ENCODE measurements around the gene FZD2.
"Not testable (repeated sequence)": the region's sequence is repeated elsewhere in the genome, so short reads cannot be mapped to it uniquely, and the experiment has no call there.

FZD2 gene

GRCh38 chr17:44546671-44547606, 10.3 kb upstream of the FZD2 start:
- DNase-seq (ENCODE audit: low read depth in 3 of 3), result no peak

GRCh38 chr17:44547625-44548267, 9.5 kb upstream of the FZD2 start:
- no peak for DNase-seq (ENCODE audit: low read depth in 3 of 3)

GRCh38 chr17:44548376-44549230, 8.7 kb upstream of the FZD2 start:
- DNase-seq (ENCODE audit: low read depth in 3 of 3), result no peak

GRCh38 chr17:44549686-44550085, 7.6 kb upstream of the FZD2 start:
- DNase-seq (ENCODE audit: low read depth in 3 of 3), result no peak

- no peak for DNase-seq (ENCODE audit: low read depth in 3 of 3)
Measured at GRCh38 chr17:44552361-44552760, 4.9 kb upstream of the FZD2 start.

GRCh38 chr17:44555099-44555498, 2.2 kb upstream of the FZD2 start:
- DNase-seq (ENCODE audit: low read depth in 3 of 3), result no peak

- DNase-seq (ENCODE audit: low read depth in 3 of 3), result no peak
Measured at GRCh38 chr17:44556166-44556831, 985 bp upstream of the FZD2 start.

GRCh38 chr17:44557651-44558285, 484 bp downstream of the FZD2 start:
- DNase-seq (ENCODE audit: low read depth in 3 of 3), result no peak

- DNase-seq (ENCODE audit: low read depth in 3 of 3), result no peak
Measured at GRCh38 chr17:44558334-44558709, 1.0 kb downstream of the FZD2 start.

GRCh38 chr17:44558710-44559633, 1.7 kb downstream of the FZD2 start:
- DNase-seq (ENCODE audit: low read depth in 3 of 3), result no peak

GRCh38 chr17:44559634-44560554, 2.6 kb downstream of the FZD2 start:
- no peak for DNase-seq (ENCODE audit: low read depth in 3 of 3)

GRCh38 chr17:44561237-44561623, 3.9 kb downstream of the FZD2 start:
- no peak for DNase-seq (ENCODE audit: low read depth in 3 of 3)

GRCh38 chr17:44564429-44564828, 7.1 kb downstream of the FZD2 start:
- DNase-seq (ENCODE audit: low read depth in 3 of 3), result no peak

- DNase-seq (ENCODE audit: low read depth in 3 of 3), result no peak
Measured at GRCh38 chr17:44565866-44566443, 8.7 kb downstream of the FZD2 start.

GRCh38 chr17:44568311-44568944, 11.1 kb downstream of the FZD2 start:
- DNase-seq (ENCODE audit: low read depth in 3 of 3), result not testable (repeated sequence)

- DNase-seq (ENCODE audit: low read depth in 3 of 3), result no peak
Measured at GRCh38 chr17:44568945-44569858, 11.9 kb downstream of the FZD2 start.

- DNase-seq (ENCODE audit: low read depth in 3 of 3), result no peak
Measured at GRCh38 chr17:44572801-44573200, 15.5 kb downstream of the FZD2 start.
